ENCODE data around the gene PRIM1. TPM values are rescaled to one million over a fixed set of nuclear protein-coding genes. Genes with fewer than 3 reads are reported as not detected.

PRIM1 gene
- total RNA-seq, 1 donor from 2014 or later, result 11.2 TPM

DNA sequence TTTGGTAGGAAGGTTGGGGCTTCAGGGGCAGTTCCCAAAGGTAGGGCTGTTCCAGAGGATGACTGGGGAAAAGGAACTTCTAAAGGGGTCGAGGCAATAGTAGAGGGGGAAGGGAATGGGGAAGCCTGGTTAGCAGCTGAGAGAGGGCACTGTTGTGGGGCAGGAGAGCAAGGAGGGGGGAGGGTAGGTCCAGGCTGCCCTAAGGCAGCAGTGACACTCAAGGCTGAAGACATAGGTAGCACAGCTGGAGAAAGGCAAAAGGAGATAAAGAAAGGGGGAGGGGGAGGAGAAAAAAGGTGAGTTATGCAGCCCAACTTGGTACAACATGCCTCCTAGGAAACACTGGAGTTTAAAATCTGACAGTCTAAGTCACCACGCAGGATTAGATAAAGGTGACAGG, 30.9 kb downstream of the PRIM1 start:
- peaks cover 59% of the 10 kb centered on the region for H3K4me1 Mint-ChIP-seq (ENCODE audit: unreplicated experiment)
- H3K36me3 Mint-ChIP-seq (ENCODE audit: low read depth, unreplicated experiment), result peaks cover 35% of the 10 kb centered on the region
- H3K4me3 Mint-ChIP-seq (ENCODE audit: unreplicated experiment), result peak overlapping the region; percentile 42
- H3K27me3 Mint-ChIP-seq (ENCODE audit: unreplicated experiment), result peaks cover 15% of the 10 kb centered on the region
- DNase-seq (ENCODE audit: low spot score), result no peak
- H3K9me3 Mint-ChIP-seq (ENCODE audit: unreplicated experiment), result no peaks in the 10 kb centered on the region
- TF ChIP-seq, protein P1, sequence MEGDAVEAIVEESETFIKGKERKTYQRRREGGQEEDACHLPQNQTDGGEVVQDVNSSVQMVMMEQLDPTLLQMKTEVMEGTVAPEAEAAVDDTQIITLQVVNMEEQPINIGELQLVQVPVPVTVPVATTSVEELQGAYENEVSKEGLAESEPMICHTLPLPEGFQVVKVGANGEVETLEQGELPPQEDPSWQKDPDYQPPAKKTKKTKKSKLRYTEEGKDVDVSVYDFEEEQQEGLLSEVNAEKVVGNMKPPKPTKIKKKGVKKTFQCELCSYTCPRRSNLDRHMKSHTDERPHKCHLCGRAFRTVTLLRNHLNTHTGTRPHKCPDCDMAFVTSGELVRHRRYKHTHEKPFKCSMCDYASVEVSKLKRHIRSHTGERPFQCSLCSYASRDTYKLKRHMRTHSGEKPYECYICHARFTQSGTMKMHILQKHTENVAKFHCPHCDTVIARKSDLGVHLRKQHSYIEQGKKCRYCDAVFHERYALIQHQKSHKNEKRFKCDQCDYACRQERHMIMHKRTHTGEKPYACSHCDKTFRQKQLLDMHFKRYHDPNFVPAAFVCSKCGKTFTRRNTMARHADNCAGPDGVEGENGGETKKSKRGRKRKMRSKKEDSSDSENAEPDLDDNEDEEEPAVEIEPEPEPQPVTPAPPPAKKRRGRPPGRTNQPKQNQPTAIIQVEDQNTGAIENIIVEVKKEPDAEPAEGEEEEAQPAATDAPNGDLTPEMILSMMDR (IDR thresholded peaks at IDR 0.05; ENCODE audit: unreplicated experiment), result no peak
- H3K27ac Mint-ChIP-seq (ENCODE audit: unreplicated experiment), result no peak overlapping the region

DNA sequence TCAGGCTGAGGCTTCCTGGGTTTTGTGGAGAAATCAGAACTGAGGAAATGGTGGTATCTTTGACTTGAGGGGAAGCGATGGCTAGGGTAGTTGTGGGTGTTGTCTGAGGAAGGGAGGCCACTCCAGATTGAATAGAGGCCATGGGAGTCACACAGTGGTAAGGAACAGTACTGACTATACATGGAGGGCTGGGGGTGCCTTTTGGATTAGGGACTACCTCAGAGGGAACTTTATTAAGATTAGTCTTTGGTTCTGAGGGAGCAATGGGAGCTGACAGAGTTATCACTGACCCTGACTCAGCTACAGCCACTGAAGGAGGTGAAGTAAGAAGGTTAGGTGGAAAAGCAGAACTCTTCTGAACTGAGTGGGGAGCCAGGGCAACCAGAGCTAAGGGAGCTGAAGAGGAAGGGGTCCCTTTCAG, 31.4 kb downstream of the PRIM1 start:
- peaks cover 39% of the 10 kb centered on the region for H3K36me3 Mint-ChIP-seq (ENCODE audit: low read depth, unreplicated experiment)
- H3K27me3 Mint-ChIP-seq (ENCODE audit: unreplicated experiment), result peaks cover 13% of the 10 kb centered on the region
- DNase-seq (ENCODE audit: low spot score), result no peak
- TF ChIP-seq, protein P1 (IDR thresholded peaks at IDR 0.05; ENCODE audit: unreplicated experiment), result no peak
- no peaks in the 10 kb centered on the region for H3K9me3 Mint-ChIP-seq (ENCODE audit: unreplicated experiment)
- H3K27ac Mint-ChIP-seq (ENCODE audit: unreplicated experiment), result peak overlapping the region; percentile 58
- peak overlapping the region; percentile 61 for H3K4me3 Mint-ChIP-seq (ENCODE audit: unreplicated experiment)
- H3K4me1 Mint-ChIP-seq (ENCODE audit: unreplicated experiment), result peaks cover 61% of the 10 kb centered on the region

DNA sequence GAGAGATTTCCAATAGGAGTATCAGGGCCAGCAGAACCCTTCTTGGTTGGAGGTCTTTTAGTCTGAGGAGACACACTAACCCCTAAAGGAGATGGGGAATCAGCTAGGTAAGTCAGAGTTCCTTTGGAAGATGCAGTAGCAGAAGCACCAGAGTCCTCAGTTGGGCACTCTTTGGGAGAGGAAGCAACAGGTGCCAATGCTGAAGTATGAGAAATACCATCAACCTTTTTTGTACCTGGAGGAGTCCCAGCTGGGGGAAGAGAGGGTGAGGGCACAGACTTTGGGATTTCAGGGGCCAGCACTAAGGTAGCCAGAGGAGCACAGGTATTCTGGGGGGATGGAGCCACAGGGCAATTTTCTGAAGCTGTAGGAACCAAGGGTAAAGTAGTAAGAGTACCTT, 33.1 kb downstream of the PRIM1 start:
- Mint-ChIP-seq H3K4me1 (ENCODE audit: unreplicated experiment) (peaks cover 59% of the 10 kb centered on the region), H3K4me3 (ENCODE audit: unreplicated experiment) (peak overlapping the region; percentile 61), H3K27ac (ENCODE audit: unreplicated experiment) (peak overlapping the region; percentile 49), H3K27me3 (ENCODE audit: unreplicated experiment) (peaks cover 10% of the 10 kb centered on the region), H3K36me3 (ENCODE audit: low read depth, unreplicated experiment) (peaks cover 48% of the 10 kb centered on the region), H3K9me3 (ENCODE audit: unreplicated experiment) (no peaks in the 10 kb centered on the region)
- DNase-seq (ENCODE audit: low spot score), result no peak
- TF ChIP-seq, protein P1 (IDR thresholded peaks at IDR 0.05; ENCODE audit: unreplicated experiment), result no peak

DNA sequence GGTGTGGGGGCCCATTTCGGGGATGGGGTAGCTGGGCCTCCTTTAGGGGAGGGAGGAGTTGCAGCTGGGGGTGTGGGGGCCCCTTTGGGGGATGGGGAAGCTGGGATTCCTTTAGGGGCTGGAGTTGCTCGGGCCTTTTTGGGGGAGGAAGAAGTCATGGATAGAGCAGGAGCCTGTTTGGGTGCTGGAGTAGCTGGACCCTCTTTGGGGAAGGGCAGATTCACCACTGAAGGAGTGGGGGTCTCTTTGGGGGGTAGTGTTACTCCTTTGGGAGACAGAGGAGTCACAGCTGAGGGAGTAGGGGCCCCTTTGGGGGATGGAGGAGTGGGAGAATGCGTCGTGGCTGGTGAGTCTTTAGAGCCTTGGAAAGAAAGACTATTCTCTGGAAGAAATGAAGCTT, 33.5 kb downstream of the PRIM1 start:
- Mint-ChIP-seq H3K4me1 (ENCODE audit: unreplicated experiment) (peaks cover 56% of the 10 kb centered on the region), H3K27me3 (ENCODE audit: unreplicated experiment) (peaks cover 10% of the 10 kb centered on the region), H3K4me3 (ENCODE audit: unreplicated experiment) (peak overlapping the region; percentile 61), H3K36me3 (ENCODE audit: low read depth, unreplicated experiment) (peaks cover 50% of the 10 kb centered on the region), H3K9me3 (ENCODE audit: unreplicated experiment) (no peaks in the 10 kb centered on the region), H3K27ac (ENCODE audit: unreplicated experiment) (peak overlapping the region; percentile 49)
- TF ChIP-seq, protein P1 (IDR thresholded peaks at IDR 0.05; ENCODE audit: unreplicated experiment), result no peak
- no peak for DNase-seq (ENCODE audit: low spot score)

DNA sequence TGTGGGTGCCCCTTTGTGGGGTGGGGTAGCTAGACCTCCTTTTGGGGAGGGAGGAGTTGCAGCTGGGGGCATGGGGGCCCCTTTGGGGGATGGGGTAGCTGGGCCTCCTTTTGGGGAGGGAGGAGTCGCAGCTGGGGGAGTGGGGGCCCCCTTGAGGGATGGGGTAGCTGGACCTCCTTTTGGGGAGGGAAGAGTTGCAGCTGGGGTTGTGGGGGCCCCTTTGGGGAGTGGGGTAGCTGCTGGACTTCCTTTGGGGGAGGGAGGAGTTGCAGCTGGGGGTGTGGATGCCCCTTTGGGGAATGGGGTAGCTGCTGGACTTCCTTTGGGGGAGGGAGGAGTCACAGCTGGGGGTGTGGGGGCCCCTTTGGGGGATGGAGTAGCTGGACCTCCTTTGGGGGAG, 34.0 kb downstream of the PRIM1 start:
- TF ChIP-seq, protein P1 (IDR thresholded peaks at IDR 0.05; ENCODE audit: unreplicated experiment), result no peak
- no peak for DNase-seq (ENCODE audit: low spot score)
- Mint-ChIP-seq H3K9me3 (ENCODE audit: unreplicated experiment) (no peaks in the 10 kb centered on the region), H3K4me3 (ENCODE audit: unreplicated experiment) (no peak overlapping the region), H3K27ac (ENCODE audit: unreplicated experiment) (no peak overlapping the region), H3K4me1 (ENCODE audit: unreplicated experiment) (peaks cover 52% of the 10 kb centered on the region), H3K27me3 (ENCODE audit: unreplicated experiment) (peaks cover 10% of the 10 kb centered on the region), H3K36me3 (ENCODE audit: low read depth, unreplicated experiment) (peaks cover 55% of the 10 kb centered on the region)
